Measurements from ENCODE around the gene EDEM2. TPM values are rescaled to one million over a fixed set of nuclear protein-coding genes. Genes with fewer than 3 reads are reported as not detected.
"Not testable (repeated sequence)": the region's sequence is repeated elsewhere in the genome, so short reads cannot be mapped to it uniquely, and the experiment has no call there.

Gene EDEM2
- total and polyA plus RNA-seq, 2 of the 4 experiments (the other 2 are of a cell fraction): 19.0 to 27.4 TPM

DNA sequence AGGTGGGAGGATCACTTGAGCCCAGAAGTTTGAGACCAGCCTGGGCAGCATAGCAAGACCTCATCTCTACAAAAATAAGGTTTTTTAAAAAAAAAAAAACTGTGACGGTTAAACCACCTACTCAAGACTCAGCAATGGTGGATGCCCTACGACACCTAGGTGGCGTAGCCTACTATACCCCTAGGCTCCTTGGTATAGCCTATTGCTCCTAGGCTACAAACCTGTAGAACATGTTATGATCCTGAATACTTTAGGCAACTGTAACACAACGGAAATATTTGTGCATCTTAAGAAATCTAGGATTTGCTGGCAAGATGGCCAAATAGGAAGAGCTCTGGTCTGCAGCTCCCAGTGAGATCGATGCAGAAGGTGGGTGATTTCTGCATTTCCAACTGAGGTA lies 13.2 kb upstream of the EDEM2 start:
- in situ Hi-C loops (cut with MboI; ENCODE audit: low sequenced_read_pairs); H2AK5ac ChIP-seq (ENCODE audit: low read depth, low read length); H2BK15ac ChIP-seq (ENCODE audit: low read depth, low read length); H3K4me3 ChIP-seq (ENCODE audit: insufficient read depth, low read depth, low read length); H4K8ac ChIP-seq (ENCODE audit: low read depth in 2 of 2, low read length in 2 of 2); H3K18ac ChIP-seq (ENCODE audit: low read depth, low read length); H2BK5ac ChIP-seq (ENCODE audit: low read depth, low read length, poor library complexity, severe bottlenecking); H3K4me1 ChIP-seq (ENCODE audit: control insufficient read depth, insufficient read depth, low read length); H2BK120ac ChIP-seq (ENCODE audit: low read depth, low read length); ATAC-seq (ENCODE audit: low read depth); H3K4ac ChIP-seq (ENCODE audit: low read depth, low read length); H2AK9ac ChIP-seq (replicated peaks; ENCODE audit: low read depth, low read length, poor library complexity); H4K5ac ChIP-seq (ENCODE audit: low read depth, low read length); H3K79me1 ChIP-seq (ENCODE audit: low read depth in 1 of 2, low read length in 2 of 2); H2BK20ac ChIP-seq (ENCODE audit: low read depth, low read length); H3K36me3 ChIP-seq (ENCODE audit: control insufficient read depth, insufficient read depth, low read length); H4K91ac ChIP-seq (ENCODE audit: insufficient read depth, low read depth, low read length); H3K27me3 ChIP-seq (ENCODE audit: control insufficient read depth, insufficient read depth, low read length); H2AFZ ChIP-seq (replicated peaks; ENCODE audit: low read length, poor library complexity); H3K9me1 ChIP-seq (ENCODE audit: insufficient read depth, low read length); BruUV-seq (replicated peaks); DNase-seq; H3K4me2 ChIP-seq (ENCODE audit: low read depth, low read length); H3K23ac ChIP-seq (ENCODE audit: low read depth, low read length); H3K56ac ChIP-seq (ENCODE audit: extremely low read depth, insufficient read depth, low read length); H3K14ac ChIP-seq (replicated peaks; ENCODE audit: low read depth, low read length); CTCF ChIA-PET; intact Hi-C loops (cut with micrococcal nuclease); H3K9ac ChIP-seq (ENCODE audit: low read depth, low read length); POLR2A ChIA-PET (ENCODE audit: unreplicated experiment); H3K27ac ChIP-seq (ENCODE audit: insufficient read depth, low read length); dilution Hi-C loops (cut with HindIII; ENCODE audit: low sequenced_read_pairs, unreplicated experiment); H3K9me3 ChIP-seq (ENCODE audit: control insufficient read depth, insufficient read depth, low read length); H4K20me1 ChIP-seq (ENCODE audit: insufficient read depth, low read length): not testable (repeated sequence)
- WGBS, 2 experiments (ENCODE audit: extremely low coverage in 2 of 2, insufficient read length in 1 of 2): 90% methylated on average over 1 of the region's 5 CpGs; no CpG with 5 or more reads in 1 of the 2 experiments

Data from IMR-90 (cell line).